ENCODE results near the gene SEMA6A.

SEMA6A gene

GRCh38 chr5:116428966-116429365 lies 145.7 kb downstream of the SEMA6A start:
- DNase-seq, result peak in 1 of 2 experiments; percentile 9

GRCh38 chr5:116428413-116428812 lies 146.2 kb downstream of the SEMA6A start:
- DNase-seq, result no peak

GRCh38 chr5:116424951-116425350 lies 149.7 kb downstream of the SEMA6A start:
- DNase-seq, result no peak

GRCh38 chr5:116424258-116424615 lies 150.4 kb downstream of the SEMA6A start:
- DNase-seq, result no peak

- no peak for DNase-seq
Observed at GRCh38 chr5:116423587-116424257, 150.9 kb downstream of the SEMA6A start.

- DNase-seq, result no peak
Observed at GRCh38 chr5:116423141-116423540, 151.5 kb downstream of the SEMA6A start.

- no peak for DNase-seq
Observed at GRCh38 chr5:116421080-116421629, 153.5 kb downstream of the SEMA6A start.

- no peak for DNase-seq
Observed at GRCh38 chr5:116420540-116420939, 154.1 kb downstream of the SEMA6A start.

GRCh38 chr5:116419258-116419657 lies 155.4 kb downstream of the SEMA6A start:
- no peak for DNase-seq

- no peak for DNase-seq
Observed at GRCh38 chr5:116418774-116419173, 155.8 kb downstream of the SEMA6A start.

GRCh38 chr5:116418016-116418415 lies 156.6 kb downstream of the SEMA6A start:
- no peak for DNase-seq

GRCh38 chr5:116415989-116416388 lies 158.6 kb downstream of the SEMA6A start:
- no peak for DNase-seq

GRCh38 chr5:116415182-116415581 lies 159.4 kb downstream of the SEMA6A start:
- no peak for DNase-seq

- DNase-seq, result no peak
Observed at GRCh38 chr5:116411101-116411571, 163.5 kb downstream of the SEMA6A start.

GRCh38 chr5:116410336-116410890 lies 164.2 kb downstream of the SEMA6A start:
- no peak for DNase-seq

- no peak for DNase-seq
Observed at GRCh38 chr5:116409591-116410296, 164.9 kb downstream of the SEMA6A start.

GRCh38 chr5:116406306-116407041 lies 168.1 kb downstream of the SEMA6A start:
- DNase-seq, result no peak

GRCh38 chr5:116404792-116405191 lies 169.8 kb downstream of the SEMA6A start:
- DNase-seq, result no peak

GRCh38 chr5:116404016-116404415 lies 170.6 kb downstream of the SEMA6A start:
- no peak for DNase-seq

GRCh38 chr5:116402235-116402634 lies 172.4 kb downstream of the SEMA6A start:
- DNase-seq, result no peak

GRCh38 chr5:116401576-116401975 lies 173.0 kb downstream of the SEMA6A start:
- DNase-seq, result no peak

GRCh38 chr5:116396476-116397099 lies 178.0 kb downstream of the SEMA6A start:
- DNase-seq, result peak in 1 of 2 experiments; percentile 16
